Measurements from ENCODE around the gene ACP2. TPM values are rescaled to one million over a fixed set of nuclear protein-coding genes. Genes with fewer than 3 reads are reported as not detected.
A peak's percentile ranks its signal among the peaks of the same experiment; 100 is the strongest.

ACP2 gene
- total and polyA plus RNA-seq, 7 experiments from 2014 or later = 7.1 to 38.1 (median 22.6) TPM

DNA sequence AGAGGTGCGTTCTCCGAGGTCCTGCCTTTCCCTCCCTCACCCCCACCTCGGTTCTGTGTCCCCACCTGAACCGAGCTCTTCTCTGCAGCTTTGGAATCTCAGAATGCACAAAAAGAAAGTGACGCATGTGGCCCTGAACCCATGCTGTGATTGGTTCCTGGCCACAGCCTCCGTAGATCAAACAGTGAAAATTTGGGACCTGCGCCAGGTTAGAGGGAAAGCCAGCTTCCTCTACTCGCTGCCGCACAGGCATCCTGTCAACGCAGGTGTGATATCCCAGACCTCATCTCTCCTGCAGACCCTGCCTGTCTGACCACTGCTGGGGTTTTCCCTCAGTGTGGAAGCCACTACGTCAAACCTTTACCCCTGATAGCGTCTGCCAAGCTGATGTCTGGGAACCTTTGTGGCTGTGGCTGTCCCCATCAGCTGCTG lies 13.9 kb downstream of the ACP2 start:
- no peaks in the 10 kb centered on the region for H3K9me3 ChIP-seq (ENCODE audit: control insufficient read depth in 2 of 3, low read length in 3 of 3)
- Mint-ChIP-seq H3K36me3 (peaks cover 0 to 30% (median 5%) of the 10 kb centered on the region in 5 donors), H3K4me1 (peaks cover 9 to 34% (median 30%) of the 10 kb centered on the region in 7 donors), H3K9me3 (no peaks in the 10 kb centered on the region), H3K4me3 (peak overlapping the region; percentile 58 to 90 (median 80)), H3K27ac (peak overlapping the region; percentile 77 to 99 (median 94)), H3K27me3 (no peaks in the 10 kb centered on the region)
- intact Hi-C loops (cut with micrococcal nuclease) = loop anchor here in 1 of 2 donors (1.0 kb wide), 4 partner anchors 14 to 220 kb away; partner anchors contain the start of gene ACP2
- peak in 8 of 9 donors; percentile 30 to 96 (median 78) for DNase-seq
- peaks cover 5 to 13% of the 10 kb centered on the region in 2 donors for H3K4me1 ChIP-seq (ENCODE audit: control insufficient read depth in 2 of 2, insufficient read depth in 2 of 2, low read length in 2 of 2)
- ChIA-PET CTCF (interaction anchor here (0.5 to 3.4 kb wide), 11 partner anchors 8 to 798 kb away, joined by 3 to 15 read pairs (median 5); partner anchors contain the start of genes ACP2, ARFGAP2 and DDB2), POLR2A (interaction anchor here (0.9 to 4.8 kb wide), 14 partner anchors 9 to 192 kb away, joined by 3 to 59 read pairs (median 4); partner anchors contain the start of genes ACP2, DDB2, MADD and PSMC3)
- peak; percentile 96 for ATAC-seq
- H3K4me3 ChIP-seq (ENCODE audit: low read length) = peak overlapping the region; percentile 38
- H3K27ac ChIP-seq (ENCODE audit: low read depth, low read length) = peak overlapping the region; percentile 81
- H3K27me3 ChIP-seq (ENCODE audit: control insufficient read depth in 2 of 2, insufficient read depth in 2 of 2, low read length in 2 of 2) = no peaks in the 10 kb centered on the region
- peaks cover 0 to 18% (median 4%) of the 10 kb centered on the region in 3 experiments for H3K36me3 ChIP-seq (ENCODE audit: control insufficient read depth in 2 of 3, insufficient read depth in 3 of 3, low read length in 3 of 3)

DNA sequence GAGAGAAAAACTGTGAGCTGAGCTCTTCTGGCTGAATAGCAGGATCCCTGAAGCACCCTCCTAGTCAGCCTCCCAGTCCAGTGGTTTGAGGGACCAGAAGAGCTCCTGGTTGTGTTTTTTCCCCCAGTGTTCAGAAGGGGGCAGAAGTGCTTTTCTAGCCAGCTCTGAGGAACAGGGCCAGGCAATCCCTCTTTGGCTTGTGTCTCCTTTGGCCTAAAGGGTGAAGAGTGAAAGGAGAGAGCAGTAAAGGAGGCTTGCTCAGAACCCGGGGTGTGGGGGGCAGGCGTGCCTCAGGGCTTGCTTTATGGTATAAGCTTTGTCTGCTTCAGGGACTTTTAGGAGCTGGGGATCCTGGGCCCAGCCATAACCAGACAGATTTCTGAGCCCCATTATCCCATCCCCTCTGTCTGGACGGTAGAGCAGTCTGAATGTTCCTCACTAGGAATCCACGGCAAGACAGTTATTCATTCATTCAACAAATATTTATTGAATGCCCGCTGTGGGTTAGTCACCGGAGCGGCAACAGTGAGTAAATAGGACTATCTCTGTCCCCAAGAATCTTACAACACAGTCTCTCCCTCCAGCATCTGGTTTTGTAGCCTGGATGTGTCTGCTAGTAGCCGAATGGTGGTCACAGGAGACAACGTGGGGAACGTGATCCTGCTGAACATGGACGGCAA lies 14.5 kb downstream of the ACP2 start:
- H3K27me3 ChIP-seq (ENCODE audit: control insufficient read depth in 2 of 2, insufficient read depth in 2 of 2, low read length in 2 of 2) = no peaks in the 10 kb centered on the region
- peak overlapping the region; percentile 35 to 90 (median 80) for H3K4me3 Mint-ChIP-seq
- ATAC-seq = peak; percentile 8
- ChIA-PET CTCF (interaction anchor here (0.5 to 3.4 kb wide), 11 partner anchors 8 to 798 kb away, joined by 3 to 15 read pairs (median 5); partner anchors contain the start of genes ACP2, ARFGAP2 and DDB2), POLR2A (interaction anchor here (0.6 to 4.8 kb wide), 16 partner anchors 10 to 310 kb away, joined by 3 to 59 read pairs (median 5); partner anchors contain the start of genes ACP2, DDB2, MADD and PSMC3)
- peaks cover 5 to 13% of the 10 kb centered on the region in 2 donors for H3K4me1 ChIP-seq (ENCODE audit: control insufficient read depth in 2 of 2, insufficient read depth in 2 of 2, low read length in 2 of 2)
- peaks cover 0 to 14% (median under 1%) of the 10 kb centered on the region in 3 experiments for H3K36me3 ChIP-seq (ENCODE audit: control insufficient read depth in 2 of 3, insufficient read depth in 3 of 3, low read length in 3 of 3)
- H3K4me1 Mint-ChIP-seq = peaks cover 11 to 34% (median 30%) of the 10 kb centered on the region in 7 donors
- no peaks in the 10 kb centered on the region for H3K9me3 Mint-ChIP-seq
- H3K36me3 Mint-ChIP-seq = peaks cover 0 to 32% (median 4%) of the 10 kb centered on the region in 5 donors
- intact Hi-C loops (cut with micrococcal nuclease) = loop anchor here in 1 of 2 donors (1.0 kb wide), 4 partner anchors 14 to 220 kb away; partner anchors contain the start of gene ACP2
- peak in 6 of 9 donors; percentile 17 to 46 (median 32) for DNase-seq
- H3K4me3 ChIP-seq (ENCODE audit: low read length) = peak overlapping the region; percentile 38
- peak overlapping the region; percentile 77 to 99 (median 94) for H3K27ac Mint-ChIP-seq
- no peaks in the 10 kb centered on the region for H3K27me3 Mint-ChIP-seq
- peak overlapping the region; percentile 81 for H3K27ac ChIP-seq (ENCODE audit: low read depth, low read length)
- no peaks in the 10 kb centered on the region for H3K9me3 ChIP-seq (ENCODE audit: control insufficient read depth in 2 of 3, low read length in 3 of 3)

- intact Hi-C loops (cut with micrococcal nuclease) = no loop called here
- no peaks in the 10 kb centered on the region for H3K27me3 ChIP-seq (ENCODE audit: control insufficient read depth in 2 of 2, insufficient read depth in 2 of 2, low read length in 2 of 2)
- no peak overlapping the region for H3K27ac ChIP-seq (ENCODE audit: low read depth, low read length)
- H3K9me3 Mint-ChIP-seq = no peaks in the 10 kb centered on the region
- POLR2A ChIA-PET = interaction anchor here (0.8 to 4.8 kb wide), 6 partner anchors 18 to 40 kb away, joined by 3 to 59 read pairs (median 5); partner anchors contain the start of genes DDB2, MADD and NR1H3
- H3K4me1 Mint-ChIP-seq = peaks cover 11 to 34% (median 31%) of the 10 kb centered on the region in 7 donors
- CTCF ChIA-PET = interaction anchor here (0.6 to 2.8 kb wide), 7 partner anchors 9 to 179 kb away, joined by 3 to 14 read pairs (median 4); partner anchors contain the start of gene DDB2
- H3K4me1 ChIP-seq (ENCODE audit: control insufficient read depth in 2 of 2, insufficient read depth in 2 of 2, low read length in 2 of 2) = peaks cover 5 to 13% of the 10 kb centered on the region in 2 donors
- no peak for ATAC-seq
- no peak for DNase-seq
- peaks cover 0 to 34% (median 9%) of the 10 kb centered on the region in 5 donors for H3K36me3 Mint-ChIP-seq
- H3K36me3 ChIP-seq (ENCODE audit: control insufficient read depth in 2 of 3, insufficient read depth in 3 of 3, low read length in 3 of 3) = peaks cover 0 to 7% (median 0%) of the 10 kb centered on the region in 3 experiments
- H3K4me3 ChIP-seq (ENCODE audit: low read length) = no peak overlapping the region
- H3K27me3 Mint-ChIP-seq = no peaks in the 10 kb centered on the region
- H3K9me3 ChIP-seq (ENCODE audit: control insufficient read depth in 2 of 3, low read length in 3 of 3) = no peaks in the 10 kb centered on the region
- H3K4me3 Mint-ChIP-seq = no peak overlapping the region
- peak overlapping the region in 5 of 9 donors; percentile 14 to 99 (median 28) for H3K27ac Mint-ChIP-seq
These were observed 15.6 kb downstream of the ACP2 start for GRCh38 chr11:47233051-47233450.

DNA sequence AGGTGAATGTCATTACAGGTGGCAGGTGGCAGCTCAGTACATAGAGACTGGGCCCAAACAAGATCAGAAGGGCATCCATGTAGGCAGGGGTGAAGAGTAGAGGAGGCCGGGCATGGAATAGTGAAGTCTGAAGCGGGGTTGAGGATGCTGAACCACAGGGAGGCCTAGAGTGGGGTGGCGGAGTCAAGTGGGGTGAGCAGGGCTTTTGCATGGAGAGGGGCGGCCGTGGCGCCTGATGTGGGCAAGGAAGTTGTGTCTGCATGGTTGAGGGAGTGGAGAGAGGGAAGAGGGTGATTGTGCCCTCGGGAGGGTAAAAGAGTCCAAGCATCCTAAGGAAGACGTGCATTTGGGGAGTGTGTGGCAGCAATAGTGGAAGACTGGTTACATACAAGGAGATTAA lies 19.5 kb downstream of the ACP2 start:
- DNase-seq (no peak), ATAC-seq (no peak)
- ChIA-PET POLR2A (interaction anchor here (0.7 to 1.4 kb wide), 2 partner anchors 19 to 165 kb away, joined by 4 to 6 read pairs; partner anchors contain the start of gene ACP2), CTCF (interaction anchor here (0.7 kb wide), 1 partner anchor 181 kb away, joined by 7 read pairs; no protein-coding TSS in a partner anchor)
- Mint-ChIP-seq H3K9me3 (no peaks in the 10 kb centered on the region), H3K4me1 (peaks cover 4 to 28% (median 6%) of the 10 kb centered on the region in 7 donors), H3K27ac (peak overlapping the region in 2 of 9 donors; percentile 14 to 62), H3K27me3 (no peaks in the 10 kb centered on the region), H3K36me3 (peaks cover 0 to 28% (median 16%) of the 10 kb centered on the region in 5 donors), H3K4me3 (peak overlapping the region in 1 of 10 donors; percentile 46)
- Histone ChIP-seq H3K4me3 (ENCODE audit: low read length) (no peak overlapping the region), H3K4me1 (ENCODE audit: control insufficient read depth in 2 of 2, insufficient read depth in 2 of 2, low read length in 2 of 2) (peaks cover 0 to 2% of the 10 kb centered on the region in 2 donors), H3K27ac (ENCODE audit: low read depth, low read length) (no peak overlapping the region), H3K36me3 (ENCODE audit: control insufficient read depth in 2 of 3, insufficient read depth in 3 of 3, low read length in 3 of 3) (peaks cover 0 to 13% (median 0%) of the 10 kb centered on the region in 3 experiments), H3K27me3 (ENCODE audit: control insufficient read depth in 2 of 2, insufficient read depth in 2 of 2, low read length in 2 of 2) (no peaks in the 10 kb centered on the region), H3K9me3 (ENCODE audit: control insufficient read depth in 2 of 3, low read length in 3 of 3) (no peaks in the 10 kb centered on the region)
- intact Hi-C loops (cut with micrococcal nuclease) = no loop called here

GRCh38 chr11:47225552-47226400 lies 22.8 kb downstream of the ACP2 start:
- POLR2A ChIA-PET = no interaction called here
- CTCF ChIA-PET = interaction anchor here (0.6 kb wide), 2 partner anchors 342 to 799 kb away, joined by 3 to 9 read pairs; no protein-coding TSS in a partner anchor
- H3K27me3 Mint-ChIP-seq = no peaks in the 10 kb centered on the region
- H3K27ac ChIP-seq (ENCODE audit: low read depth, low read length) = no peak overlapping the region
- H3K4me1 Mint-ChIP-seq = peaks cover 0 to 28% (median 4%) of the 10 kb centered on the region in 7 donors
- peak overlapping the region in 1 of 10 donors; percentile 70 for H3K4me3 Mint-ChIP-seq
- peaks cover 0 to 25% (median 0%) of the 10 kb centered on the region in 3 experiments for H3K36me3 ChIP-seq (ENCODE audit: control insufficient read depth in 2 of 3, insufficient read depth in 3 of 3, low read length in 3 of 3)
- intact Hi-C loops (cut with micrococcal nuclease) = loop anchor here in 1 of 2 donors (1.0 kb wide), 1 partner anchor 10 kb away; no protein-coding TSS in a partner anchor
- peak; percentile 57 for ATAC-seq
- no peak overlapping the region for H3K4me3 ChIP-seq (ENCODE audit: low read length)
- no peaks in the 10 kb centered on the region for H3K9me3 Mint-ChIP-seq
- peaks cover 0 to 32% (median 16%) of the 10 kb centered on the region in 5 donors for H3K36me3 Mint-ChIP-seq
- H3K27ac Mint-ChIP-seq = peak overlapping the region in 3 of 9 donors; percentile 32 to 82 (median 66)
- no peaks in the 10 kb centered on the region for H3K9me3 ChIP-seq (ENCODE audit: control insufficient read depth in 2 of 3, low read length in 3 of 3)
- H3K27me3 ChIP-seq (ENCODE audit: control insufficient read depth in 2 of 2, insufficient read depth in 2 of 2, low read length in 2 of 2) = no peaks in the 10 kb centered on the region
- DNase-seq = no peak
- H3K4me1 ChIP-seq (ENCODE audit: control insufficient read depth in 2 of 2, insufficient read depth in 2 of 2, low read length in 2 of 2) = no peaks in the 10 kb centered on the region

Measured in naive thymus-derived CD4-positive, alpha-beta T cell (primary cell).